Right ventricle myocardium superior (tissue), 1 donor: Measurements from ENCODE around the gene MAML3. TPM values are rescaled to one million over a fixed set of nuclear protein-coding genes. Genes with fewer than 3 reads are reported as not detected.

Experiments used
- ATAC-seq: fragments of 200-7000 bp; cut with Tn5 transposase; one replicate; pipeline ENCODE4 v1.9.1; 2020; ENCODE audit warnings: mild to moderate bottlenecking; ENCODE audit not compliant: poor library complexity
- DNase-seq: peaks from one replicate; pipeline ENCODE4 v3.0.0-alpha.2; 2020
- intact Hi-C: fragments of 100-400 bp; cut with DNase I; formaldehyde crosslinking; loops from one replicate; pipeline ENCODE4 v1.11.2; 2022
- total RNA-seq: library from RNA; stranded (reverse); fragmentation: NEBNext Ultra II Directional; extraction: Animal tissue kit (Norgen Biotek cat#: 25700); gene quantifications from one replicate; pipeline ENCODE4 v1.2.1, GENCODE V29; 2021
- donor health status: DM: no; HTN: yes; CAD: no; lungs with severe emphysema.

Gene MAML3
- total RNA-seq, 1 donor from 2014 or later, result 2.4 TPM

DNA sequence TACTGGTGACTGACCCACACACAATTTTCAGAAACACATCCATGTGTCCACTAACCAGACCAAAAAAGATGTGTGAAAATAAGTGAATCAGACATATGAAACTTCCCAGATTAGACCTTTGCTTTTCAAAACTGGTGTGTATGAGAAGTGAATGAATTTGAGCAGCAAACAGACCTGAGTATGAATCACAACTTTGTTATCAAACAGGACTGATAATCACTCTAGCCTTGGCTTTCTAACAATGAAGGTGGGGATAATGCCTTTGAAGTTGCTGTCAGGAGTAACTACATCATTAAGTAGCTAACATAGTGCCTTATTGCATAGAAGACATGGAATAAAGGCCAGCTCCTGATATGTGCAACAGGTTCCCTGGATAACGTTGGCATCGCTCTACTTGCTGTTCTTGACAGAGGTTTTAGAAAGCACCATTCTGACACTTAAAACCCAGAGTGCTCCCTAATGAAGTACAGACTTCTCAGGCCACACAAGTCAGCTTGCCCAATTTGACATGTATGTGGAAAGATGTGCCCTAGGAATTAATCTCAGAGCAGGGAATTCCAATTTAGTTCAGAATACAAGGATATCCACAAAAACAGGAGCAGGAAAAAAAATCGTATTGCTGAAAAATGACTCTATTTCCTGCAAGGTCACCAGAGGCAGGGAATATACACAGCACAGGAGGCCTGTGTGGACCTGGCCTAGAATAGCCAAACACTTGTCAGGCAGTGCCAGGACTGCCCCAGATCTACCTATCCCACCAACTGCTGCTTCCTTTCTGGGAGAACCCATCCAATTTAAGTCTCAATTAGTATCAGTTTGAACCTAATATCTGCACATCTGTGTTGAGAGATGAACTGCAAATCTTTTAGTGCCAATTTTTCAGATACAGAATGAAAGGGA, 87.7 kb downstream of the MAML3 start:
- DNase-seq (no peak), ATAC-seq (no peak)
- intact Hi-C loops, result no loop called here

GRCh38 chr4:140065393-140065792, 88.6 kb downstream of the MAML3 start:
- DNase-seq (no peak), ATAC-seq (no peak)
- intact Hi-C loops, result no loop called here

- intact Hi-C loops, result no loop called here
- ATAC-seq (no peak), DNase-seq (no peak)
These were observed 92.2 kb downstream of the MAML3 start for GRCh38 chr4:140061659-140062289.

DNA sequence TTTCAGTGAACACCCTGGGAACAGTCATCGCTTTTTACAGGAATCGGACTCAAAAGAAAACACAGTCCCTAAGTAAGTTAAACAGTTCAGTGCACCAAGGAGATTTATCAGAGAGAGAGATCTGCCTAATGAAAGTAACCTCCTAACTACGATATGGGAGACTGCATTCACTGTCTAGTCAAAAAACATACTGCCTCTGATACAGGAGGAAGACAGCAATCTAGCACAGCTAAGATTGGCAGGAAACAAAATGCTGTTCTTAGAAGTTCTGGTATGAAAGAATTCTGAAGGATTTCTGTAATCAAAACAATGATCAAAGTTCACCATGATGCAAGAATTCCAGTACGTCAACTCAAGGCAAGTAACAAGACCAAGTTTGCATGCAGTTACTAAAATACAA, 92.8 kb downstream of the MAML3 start:
- intact Hi-C loops, result no loop called here
- DNase-seq (no peak), ATAC-seq (no peak)

GRCh38 chr4:140059159-140059558, 94.8 kb downstream of the MAML3 start:
- intact Hi-C loops, result loop anchor here (10.0 kb wide), 1 partner anchor 334 kb away; no protein-coding TSS in a partner anchor
- no peak for DNase-seq
- no peak for ATAC-seq

DNA sequence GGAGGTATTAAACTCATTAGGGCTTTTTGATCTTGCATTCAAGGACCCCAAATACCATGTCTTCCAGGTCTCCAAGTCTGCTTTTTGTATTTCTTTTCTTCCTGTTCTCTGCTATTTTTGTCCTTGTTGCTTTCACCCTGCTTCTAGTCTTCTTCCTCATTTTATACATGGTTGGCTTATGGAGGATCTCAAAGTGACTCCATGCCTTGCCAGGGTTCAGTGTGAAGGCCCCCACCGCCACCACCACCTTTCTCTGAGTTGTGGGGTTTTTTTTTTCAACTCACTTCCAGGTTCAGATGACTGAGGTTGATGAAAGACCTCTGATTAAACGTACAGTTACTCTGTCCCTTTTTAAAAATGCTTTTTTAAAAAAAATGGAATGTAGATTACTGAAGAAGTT, 96.3 kb downstream of the MAML3 start:
- no peak for ATAC-seq
- intact Hi-C loops, result loop anchor here (10.0 kb wide), 1 partner anchor 333 kb away; no protein-coding TSS in a partner anchor
- no peak for DNase-seq

DNA sequence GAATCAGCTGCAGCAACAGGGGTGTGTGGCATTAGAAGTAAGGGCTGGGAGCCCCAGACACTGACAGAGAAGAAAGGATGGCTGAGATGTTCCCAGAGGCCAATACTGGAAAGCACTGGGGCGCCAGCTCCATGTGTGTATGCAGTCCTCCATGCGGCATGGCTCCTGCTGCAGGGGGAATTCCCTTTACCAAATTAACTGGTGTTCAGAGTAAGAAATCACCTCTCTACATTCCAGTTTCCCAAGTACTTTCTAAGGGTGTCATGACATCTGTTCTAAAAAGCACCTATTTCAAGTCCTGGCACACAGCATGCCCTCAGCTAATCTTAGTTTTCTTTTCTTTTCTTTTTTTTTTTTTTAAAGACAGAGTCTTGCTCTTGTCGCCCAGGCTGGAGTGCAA, 98.0 kb downstream of the MAML3 start:
- ATAC-seq, result no peak
- intact Hi-C loops, result loop anchor here (10.0 kb wide), 1 partner anchor 331 kb away; no protein-coding TSS in a partner anchor
- DNase-seq, result no peak

- intact Hi-C loops, result loop anchor here (10.0 kb wide), 1 partner anchor 330 kb away; no protein-coding TSS in a partner anchor
- no peak for DNase-seq
- ATAC-seq, result no peak
These were observed 99.1 kb downstream of the MAML3 start for GRCh38 chr4:140054861-140055260.

DNA sequence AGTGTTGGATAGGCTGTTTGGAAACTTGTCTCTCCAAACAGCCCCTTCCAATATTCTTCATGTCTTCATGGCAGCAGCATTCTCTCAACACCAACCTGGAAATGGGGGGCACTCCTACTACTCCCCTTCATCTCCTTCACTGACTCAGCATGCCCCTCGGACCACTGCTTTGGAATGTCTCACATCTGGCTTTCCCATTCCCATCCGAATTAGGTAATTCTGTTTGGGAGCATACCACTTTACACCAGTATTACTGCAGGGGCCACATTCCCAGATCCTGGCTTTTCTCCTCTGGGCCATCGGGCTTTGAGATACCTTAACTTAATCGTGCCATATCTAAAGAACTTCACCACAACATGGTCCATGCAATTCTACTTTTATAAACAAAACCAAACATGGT, 100.8 kb downstream of the MAML3 start:
- intact Hi-C loops, result loop anchor here (10.0 kb wide), 1 partner anchor 328 kb away; no protein-coding TSS in a partner anchor
- no peak for DNase-seq
- no peak for ATAC-seq

- DNase-seq (peak; percentile 73), ATAC-seq (no peak)
- intact Hi-C loops, result loop anchor here (10.0 kb wide), 1 partner anchor 327 kb away; no protein-coding TSS in a partner anchor
These were observed 101.9 kb downstream of the MAML3 start for GRCh38 chr4:140052050-140052449.

DNA sequence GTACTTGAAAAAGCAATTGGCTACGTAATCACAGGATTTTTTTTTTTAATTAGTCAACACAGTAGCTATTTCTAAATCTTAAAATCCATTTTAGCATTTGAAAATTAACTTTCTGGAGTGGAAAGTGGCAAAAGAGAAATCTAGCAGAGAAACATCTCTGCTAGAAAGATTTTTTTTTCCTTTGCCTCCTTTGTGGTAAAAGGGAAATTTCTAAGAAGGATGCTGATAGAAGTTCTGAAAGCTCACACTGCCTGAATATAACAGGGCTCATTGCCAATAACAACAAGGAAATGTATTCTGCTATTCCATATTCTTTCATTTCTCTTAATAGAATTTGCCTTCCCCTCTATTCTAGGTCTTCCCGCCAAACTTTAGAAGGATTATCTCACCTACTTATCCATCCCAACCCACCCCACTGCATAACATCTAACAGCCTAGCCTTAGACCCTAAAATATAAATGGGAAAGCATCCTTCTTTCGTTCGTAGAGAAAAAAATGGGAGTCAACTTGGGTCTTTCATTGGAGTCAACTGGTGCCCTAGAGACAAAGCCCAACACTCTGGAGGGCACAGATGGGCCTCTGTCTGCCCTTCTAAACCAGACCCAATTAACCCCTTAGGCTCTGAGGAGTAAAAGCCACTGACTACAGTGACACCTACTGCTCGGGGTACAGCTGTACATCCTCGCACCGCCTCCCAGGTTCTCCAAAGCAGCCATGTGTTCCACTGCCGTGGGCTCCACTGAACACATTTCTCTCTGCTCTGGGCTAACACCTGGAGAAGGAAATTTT, 103.9 kb downstream of the MAML3 start:
- DNase-seq (no peak), ATAC-seq (no peak)
- intact Hi-C loops, result loop anchor here (2.0 to 10.0 kb wide), 3 partner anchors 103 to 325 kb away; no protein-coding TSS in a partner anchor

- intact Hi-C loops, result loop anchor here (2.0 to 5.0 kb wide), 2 partner anchors 104 to 203 kb away; no protein-coding TSS in a partner anchor
- ATAC-seq (peak; percentile 77), DNase-seq (peak; percentile 46)
These were observed 104.7 kb downstream of the MAML3 start for GRCh38 chr4:140049024-140049848.

- intact Hi-C loops, result loop anchor here (2.0 to 5.0 kb wide), 2 partner anchors 104 to 204 kb away; no protein-coding TSS in a partner anchor
- no peak for DNase-seq
- ATAC-seq, result no peak
These were observed 105.5 kb downstream of the MAML3 start for GRCh38 chr4:140048419-140048995.

GRCh38 chr4:140047786-140048185, 106.2 kb downstream of the MAML3 start:
- intact Hi-C loops, result loop anchor here (2.0 to 5.0 kb wide), 2 partner anchors 105 to 205 kb away; no protein-coding TSS in a partner anchor
- ATAC-seq, result no peak
- no peak for DNase-seq

GRCh38 chr4:140047017-140047640, 106.9 kb downstream of the MAML3 start:
- intact Hi-C loops, result loop anchor here (5.0 kb wide), 1 partner anchor 205 kb away; no protein-coding TSS in a partner anchor
- ATAC-seq, result peak; percentile 86

DNA sequence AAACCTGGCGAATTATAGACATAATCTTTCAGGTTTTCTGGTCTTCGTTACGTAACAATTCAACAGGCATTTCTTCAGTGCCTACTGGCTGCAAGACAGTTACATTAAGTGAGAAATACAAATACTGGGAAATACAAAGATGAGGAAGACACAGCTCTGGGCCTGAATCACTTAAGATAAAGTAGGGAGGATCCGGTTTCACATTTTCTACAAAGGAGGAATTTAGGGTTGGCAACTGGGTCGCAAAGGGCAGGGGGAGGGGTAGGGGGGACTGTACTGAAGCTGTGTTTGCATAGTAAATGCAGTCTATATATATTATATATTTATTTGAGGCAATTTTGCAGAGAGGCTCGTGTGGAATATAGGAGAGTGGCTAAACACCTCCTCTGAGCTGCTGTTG, 107.4 kb downstream of the MAML3 start:
- ATAC-seq, result no peak

More at GRCh38 chr4:140047017-140047640, 106.9 kb downstream of the MAML3 start:
- peak; percentile 75 for DNase-seq

DNA sequence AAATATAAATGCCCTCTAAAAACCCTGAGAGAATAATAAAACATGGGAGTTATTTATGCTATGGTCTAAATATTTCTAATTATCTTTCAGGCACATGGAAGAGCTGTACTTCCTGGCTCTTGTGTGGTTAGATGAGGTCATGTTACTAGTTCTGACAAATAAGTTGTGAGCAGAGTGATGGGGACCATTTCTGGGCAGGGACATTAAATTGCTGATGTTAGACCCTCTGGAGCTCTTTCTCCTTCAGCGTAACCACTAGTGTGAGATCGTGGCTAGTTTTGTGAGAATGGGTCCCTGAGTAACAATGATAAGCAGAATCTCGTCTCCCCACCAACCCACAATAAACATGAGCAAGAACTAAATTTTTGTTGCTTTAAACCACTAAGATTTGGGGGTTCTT, 108.0 kb downstream of the MAML3 start:
- intact Hi-C loops, result loop anchor here (5.0 kb wide), 1 partner anchor 206 kb away; no protein-coding TSS in a partner anchor
- DNase-seq (no peak), ATAC-seq (no peak)

More for the DNA sequence above, 107.4 kb downstream of the MAML3 start:
- no peak for DNase-seq
- intact Hi-C loops, result loop anchor here (5.0 kb wide), 1 partner anchor 206 kb away; no protein-coding TSS in a partner anchor
